AG04450 (cell line): ENCODE data around the gene LRRC37A3. TPM values are rescaled to one million over a fixed set of nuclear protein-coding genes. Genes with fewer than 3 reads are reported as not detected.
"Not testable (repeated sequence)": the region's sequence is repeated elsewhere in the genome, so short reads cannot be mapped to it uniquely, and the experiment has no call there.

ENCODE experiments used
- CTCF ChIA-PET: fragments of 300-600, 350-600 bp; formaldehyde crosslinking; extraction: SDS; loops from one replicate; lab custom pipeline; 2022; ENCODE audit warnings: antibody characterized with exemption, inconsistent platforms; lab: Charles Lee
- POLR2A ChIA-PET: fragments of 350-600 bp; formaldehyde crosslinking; extraction: SDS; loops from one replicate; lab custom pipeline; 2021; ENCODE audit warnings: antibody characterized with exemption, inconsistent platforms; lab: Yijun Ruan, JAX
- DNase-seq: peaks from one replicate; pipeline ENCODE4 v3.0.0-alpha.2; 2011; ENCODE audit warnings: low read depth, low spot score
- H3K27ac ChIP-seq: one replicate; pipeline ENCODE4 v1.5.1; 2012; ENCODE audit warnings: low read depth, low read length, control low read depth
- H3K27me3 ChIP-seq: one replicate; pipeline ENCODE4 v1.6.0; 2012; ENCODE audit warnings: low read length; ENCODE audit not compliant: control insufficient read depth, insufficient read depth
- H3K4me3 ChIP-seq: 2 replicates; pipeline ENCODE4 v1.5.1; 2011; ENCODE audit warnings: mild to moderate bottlenecking, low read depth, low read length, control low read depth
- H3K9me3 ChIP-seq: 2 replicates; pipeline ENCODE4 v1.5.1; 2012; ENCODE audit warnings: low read length; ENCODE audit not compliant: control insufficient read depth, insufficient read depth
- polyA plus RNA-seq: library from polyadenylated mRNA; depleted of rRNA; stranded (reverse); fragments of >200 nt; gene quantifications from 2 replicates; pipeline ENCODE4 v1.2.3, GENCODE V29; 2011
- TF ChIP-seq, protein P1 (sequence below): IDR thresholded peaks from 2 replicates; pipeline ENCODE4 v1.5.1; 2011; ENCODE audit warnings: low read depth, low read length, control low read depth, inconsistent platforms

LRRC37A3 gene
- polyA plus RNA-seq, 1 experiment = 3.5 TPM

DNA sequence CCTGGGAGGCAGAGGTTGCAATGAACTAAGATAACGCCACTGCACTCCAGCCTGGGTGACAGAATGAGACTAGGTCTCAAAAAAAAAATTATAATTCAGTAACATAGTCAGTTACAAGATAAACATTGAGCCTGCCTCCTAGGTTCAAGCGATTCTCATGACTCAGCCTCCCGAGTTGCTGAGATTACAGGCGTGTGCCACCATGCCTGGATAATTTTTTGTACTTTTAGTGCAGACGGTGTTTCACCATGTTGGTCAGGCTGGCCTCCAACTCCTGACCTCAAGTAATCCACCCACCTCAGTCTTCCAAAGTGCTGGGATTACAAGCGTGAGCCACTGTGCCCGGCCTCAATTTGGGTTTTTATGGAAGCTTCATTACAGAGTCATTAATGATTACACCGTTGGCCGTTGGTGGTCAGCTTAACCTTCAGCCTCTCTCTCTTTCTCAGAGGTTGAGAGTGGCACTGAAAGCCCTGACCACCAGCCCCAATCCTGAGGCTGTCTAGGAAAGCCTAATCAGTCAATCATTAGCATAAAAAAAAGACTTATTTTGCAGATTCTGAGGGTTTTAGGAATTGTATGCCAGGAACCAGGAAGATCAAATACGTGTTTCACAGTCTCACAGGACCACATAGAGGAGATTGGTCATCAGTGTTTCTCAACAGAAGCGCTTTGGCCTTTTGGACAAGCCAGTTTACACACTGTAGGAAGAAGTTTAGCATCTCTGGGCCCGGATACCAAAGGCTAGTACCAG, 1.3 kb upstream of the LRRC37A3 start:
- no peaks in the 10 kb centered on the region for H3K9me3 ChIP-seq
- H3K27me3 ChIP-seq = no peaks in the 10 kb centered on the region
- POLR2A ChIA-PET = interaction anchor here (0.7 to 0.9 kb wide), 2 partner anchors 39 to 216 kb away, joined by 3 to 4 read pairs; no protein-coding TSS in a partner anchor
- no peak overlapping the region for H3K27ac ChIP-seq
- CTCF ChIA-PET = no interaction called here
- H3K4me3 ChIP-seq = no peak overlapping the region; the same call in 1 of the 2 replicates
- DNase-seq = no peak
- TF ChIP-seq, protein P1, sequence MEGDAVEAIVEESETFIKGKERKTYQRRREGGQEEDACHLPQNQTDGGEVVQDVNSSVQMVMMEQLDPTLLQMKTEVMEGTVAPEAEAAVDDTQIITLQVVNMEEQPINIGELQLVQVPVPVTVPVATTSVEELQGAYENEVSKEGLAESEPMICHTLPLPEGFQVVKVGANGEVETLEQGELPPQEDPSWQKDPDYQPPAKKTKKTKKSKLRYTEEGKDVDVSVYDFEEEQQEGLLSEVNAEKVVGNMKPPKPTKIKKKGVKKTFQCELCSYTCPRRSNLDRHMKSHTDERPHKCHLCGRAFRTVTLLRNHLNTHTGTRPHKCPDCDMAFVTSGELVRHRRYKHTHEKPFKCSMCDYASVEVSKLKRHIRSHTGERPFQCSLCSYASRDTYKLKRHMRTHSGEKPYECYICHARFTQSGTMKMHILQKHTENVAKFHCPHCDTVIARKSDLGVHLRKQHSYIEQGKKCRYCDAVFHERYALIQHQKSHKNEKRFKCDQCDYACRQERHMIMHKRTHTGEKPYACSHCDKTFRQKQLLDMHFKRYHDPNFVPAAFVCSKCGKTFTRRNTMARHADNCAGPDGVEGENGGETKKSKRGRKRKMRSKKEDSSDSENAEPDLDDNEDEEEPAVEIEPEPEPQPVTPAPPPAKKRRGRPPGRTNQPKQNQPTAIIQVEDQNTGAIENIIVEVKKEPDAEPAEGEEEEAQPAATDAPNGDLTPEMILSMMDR = no peak

DNA sequence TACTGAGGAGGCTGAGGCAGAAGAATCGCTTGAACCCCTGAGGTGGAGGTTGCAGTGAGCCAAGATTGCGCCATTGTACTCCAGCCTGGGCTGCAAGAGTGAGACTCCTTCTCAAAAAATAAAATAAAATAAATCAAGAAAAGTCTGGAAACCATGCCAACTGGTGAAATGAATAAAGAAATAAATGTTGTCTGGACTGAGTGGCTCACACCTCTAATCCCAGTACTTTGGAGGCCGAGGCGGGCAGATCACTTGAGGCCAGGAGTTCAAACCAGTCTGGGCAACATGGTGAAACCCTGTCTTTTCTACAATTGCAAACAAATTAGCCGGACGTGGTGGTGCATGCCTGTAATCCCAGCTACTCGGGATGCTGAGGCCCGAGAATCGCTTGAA, 744 bp upstream of the LRRC37A3 start:
- TF ChIP-seq, protein P1 = no peak
- Histone ChIP-seq H3K27ac (no peak overlapping the region), H3K4me3 (peak overlapping the region; percentile 65), H3K9me3 (no peaks in the 10 kb centered on the region), H3K27me3 (no peaks in the 10 kb centered on the region)
- ChIA-PET CTCF (interaction anchor here (0.6 to 1.2 kb wide), 9 partner anchors 7 to 187 kb away, joined by 3 to 8 read pairs (median 4); no protein-coding TSS in a partner anchor), POLR2A (interaction anchor here (0.7 to 1.1 kb wide), 4 partner anchors 40 to 217 kb away, joined by 3 to 4 read pairs (median 4); no protein-coding TSS in a partner anchor)
- DNase-seq = no peak

DNA sequence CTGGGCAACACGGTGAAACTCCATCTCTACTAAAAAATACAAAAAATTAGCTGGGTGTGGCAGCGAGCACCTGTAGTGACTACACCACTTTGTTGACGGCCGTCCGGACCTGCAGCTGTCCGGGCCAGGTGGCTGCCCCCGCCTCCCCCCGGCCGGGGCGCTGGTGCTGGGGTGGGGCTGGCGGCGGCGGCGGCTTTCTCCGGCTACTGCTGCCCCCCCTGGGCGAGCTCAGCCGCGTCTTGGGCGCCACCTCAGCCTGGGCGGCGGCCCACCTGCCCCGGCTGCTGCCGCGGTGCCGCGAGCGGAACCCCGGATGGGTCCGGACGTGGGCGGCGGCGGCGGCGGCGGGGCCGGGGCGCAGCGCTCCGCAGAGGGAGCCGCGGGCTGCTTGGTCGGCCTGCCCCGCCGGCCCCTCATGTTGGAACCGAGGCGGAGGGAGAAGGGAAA, 413 bp downstream of the LRRC37A3 start:
- H3K27me3 ChIP-seq, DNase-seq, H3K9me3 ChIP-seq, H3K27ac ChIP-seq: not testable (repeated sequence)
- ChIA-PET POLR2A (interaction anchor here (1.1 kb wide), 1 partner anchor 43 kb away, joined by 4 read pairs; no protein-coding TSS in a partner anchor), CTCF (interaction anchor here (1.0 to 1.2 kb wide), 5 partner anchors 11 to 43 kb away, joined by 3 to 8 read pairs (median 4); no protein-coding TSS in a partner anchor)
- peak overlapping the region; percentile 65 for H3K4me3 ChIP-seq

DNA sequence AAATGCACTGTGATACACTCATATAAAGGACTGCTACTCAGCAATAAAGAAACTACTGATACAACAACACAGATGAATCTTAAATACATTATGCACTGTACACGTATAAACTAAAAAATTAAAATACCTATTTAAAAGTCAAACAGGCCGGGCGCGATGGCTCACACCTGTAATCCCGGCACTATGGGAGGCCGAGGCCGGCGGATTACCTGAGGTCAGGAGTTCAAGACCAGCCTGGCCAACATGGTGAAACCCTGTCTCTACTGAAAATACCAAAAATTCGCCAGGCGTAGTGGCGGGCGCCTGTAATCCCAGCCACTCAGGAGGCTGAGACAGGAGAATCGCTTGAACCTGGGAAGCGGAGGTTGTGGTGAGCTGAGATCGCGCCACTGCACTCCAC, 1.7 kb downstream of the LRRC37A3 start:
- H3K4me3 ChIP-seq, H3K9me3 ChIP-seq, DNase-seq, POLR2A ChIA-PET, CTCF ChIA-PET, H3K27ac ChIP-seq, H3K27me3 ChIP-seq: not testable (repeated sequence)

DNA sequence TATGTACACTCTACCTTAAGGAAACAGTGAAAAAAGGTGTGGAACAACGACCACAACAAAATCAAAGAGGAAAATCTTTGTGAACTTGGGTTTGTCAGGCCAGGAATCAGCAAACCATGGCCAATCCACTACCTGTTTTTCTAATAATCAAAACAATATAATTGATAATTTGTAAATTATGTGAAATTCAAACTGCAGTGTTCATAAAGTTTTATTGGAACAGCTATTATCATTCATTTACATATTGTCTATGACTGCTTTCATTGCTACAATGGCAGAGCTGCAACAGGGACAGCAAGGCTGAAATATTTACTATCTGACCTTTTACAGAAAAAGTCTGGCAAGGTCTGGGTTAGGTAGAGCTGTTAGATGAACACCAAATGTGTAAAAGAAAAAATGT, 4.0 kb downstream of the LRRC37A3 start:
- H3K4me3 ChIP-seq, DNase-seq, CTCF ChIA-PET, H3K27me3 ChIP-seq, POLR2A ChIA-PET, H3K9me3 ChIP-seq, H3K27ac ChIP-seq: not testable (repeated sequence)

DNA sequence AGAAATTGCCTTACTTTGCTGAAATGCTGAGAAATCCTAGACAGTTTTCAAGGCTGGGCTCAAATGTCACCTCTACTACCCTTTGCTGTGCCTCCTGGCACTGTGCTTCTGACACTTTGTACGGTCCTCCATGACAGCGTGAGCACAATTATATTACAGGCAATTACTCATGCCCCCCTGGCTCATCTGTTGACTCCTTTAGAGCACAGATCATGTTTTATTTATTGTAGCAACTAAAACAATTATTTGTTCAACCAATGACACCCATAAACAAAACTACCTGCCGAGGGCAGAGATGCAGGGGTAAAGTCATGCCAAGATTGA, 9.1 kb downstream of the LRRC37A3 start:
- H3K27me3 ChIP-seq, H3K9me3 ChIP-seq, DNase-seq, H3K4me3 ChIP-seq, H3K27ac ChIP-seq, POLR2A ChIA-PET, CTCF ChIA-PET: not testable (repeated sequence)

DNA sequence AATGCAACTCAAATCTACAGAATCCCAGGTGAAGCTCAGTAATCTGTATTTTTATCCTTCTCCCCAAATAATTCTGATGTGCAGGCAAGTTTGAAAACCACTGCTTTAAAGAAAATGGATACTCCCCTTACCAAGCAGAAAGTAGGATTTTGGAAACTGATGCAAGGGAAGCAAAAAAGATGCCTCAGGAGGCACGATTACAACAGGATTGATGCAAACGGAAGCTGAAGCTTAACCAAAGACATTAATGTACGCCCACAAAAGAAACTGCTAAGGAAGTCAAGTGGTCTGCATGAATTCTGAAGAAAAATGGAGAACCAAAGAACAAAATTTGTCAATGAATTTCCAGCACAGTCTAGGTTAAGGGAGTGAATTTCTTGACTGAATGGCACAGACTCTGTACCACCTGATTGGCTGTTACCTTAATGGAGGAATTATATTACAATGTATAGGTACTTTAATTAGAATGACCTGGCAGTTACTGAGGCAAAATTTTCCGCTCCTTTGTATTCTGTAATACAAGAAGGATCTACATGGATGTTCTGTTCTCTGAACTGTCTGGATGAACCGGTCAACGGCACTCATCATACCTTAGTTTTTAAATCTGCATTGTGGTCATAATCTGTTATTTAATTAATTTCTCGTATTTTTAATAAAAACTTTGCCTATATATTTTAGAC, 9.6 kb downstream of the LRRC37A3 start:
- H3K27me3 ChIP-seq, H3K27ac ChIP-seq, DNase-seq, POLR2A ChIA-PET, H3K9me3 ChIP-seq, CTCF ChIA-PET, H3K4me3 ChIP-seq: not testable (repeated sequence)

DNA sequence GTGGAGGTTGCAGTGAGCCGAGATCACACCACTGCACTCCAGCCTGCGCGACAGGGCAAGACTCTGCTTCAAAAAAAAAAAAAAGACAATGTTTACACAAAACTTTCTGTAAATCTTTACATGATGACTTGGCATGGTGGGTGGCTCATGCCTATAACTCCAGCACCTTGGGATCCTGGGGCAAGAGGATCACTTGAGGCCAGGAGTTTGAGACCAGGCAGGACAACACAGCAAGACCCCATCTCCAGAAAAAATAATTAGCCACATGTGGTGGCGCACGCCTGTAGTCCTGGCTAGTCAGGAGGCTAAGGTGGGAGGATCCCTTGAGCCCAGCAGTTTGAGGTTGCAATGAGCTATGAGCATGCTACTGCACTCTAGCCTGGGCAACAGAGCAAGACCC, 15.2 kb downstream of the LRRC37A3 start:
- H3K4me3 ChIP-seq, DNase-seq, H3K27ac ChIP-seq, H3K27me3 ChIP-seq, H3K9me3 ChIP-seq, CTCF ChIA-PET, POLR2A ChIA-PET: not testable (repeated sequence)

DNA sequence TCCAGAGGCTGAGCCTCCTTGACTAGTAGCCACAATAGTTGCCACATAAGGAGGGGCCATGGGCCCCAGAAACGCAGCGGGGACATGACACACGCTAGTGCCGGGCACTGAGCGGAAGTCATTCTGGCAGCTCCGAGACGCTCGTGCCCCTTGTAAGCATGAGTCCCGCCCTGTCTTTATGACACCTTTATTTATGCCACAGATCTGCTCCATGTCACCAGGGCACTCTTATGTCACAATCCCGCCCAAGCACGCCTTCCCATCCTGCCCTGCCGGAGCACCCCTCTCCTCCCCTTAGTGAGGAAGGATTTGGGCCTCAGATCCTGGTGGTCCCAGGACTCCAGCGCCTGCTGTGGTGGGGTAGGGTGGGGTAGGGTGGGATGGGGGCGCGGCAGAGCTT, 22.1 kb downstream of the LRRC37A3 start:
- H3K27ac ChIP-seq, H3K4me3 ChIP-seq, H3K27me3 ChIP-seq, DNase-seq, H3K9me3 ChIP-seq, CTCF ChIA-PET, POLR2A ChIA-PET: not testable (repeated sequence)

DNA sequence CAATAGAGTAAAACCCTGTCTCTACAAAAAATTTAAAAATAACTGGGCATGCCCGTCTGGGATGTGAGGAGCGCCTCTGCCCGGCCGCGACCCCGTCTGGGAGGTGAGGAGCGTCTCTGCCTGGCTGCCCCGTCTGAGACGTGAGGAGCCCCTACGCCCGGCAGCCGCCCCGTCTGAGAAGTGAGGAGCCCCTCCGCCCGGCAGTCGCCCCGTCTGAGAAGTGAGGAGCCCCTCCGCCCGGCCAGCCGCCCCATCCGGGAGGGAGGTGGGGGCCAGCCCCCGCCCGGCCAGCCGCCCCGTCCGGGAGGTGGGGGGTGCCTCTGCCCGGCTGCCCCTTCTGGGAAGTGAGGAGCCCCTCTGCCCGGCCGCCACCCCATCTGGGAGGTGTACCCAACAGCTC, 45.1 kb downstream of the LRRC37A3 start:
- H3K9me3 ChIP-seq, POLR2A ChIA-PET, H3K27me3 ChIP-seq, DNase-seq, H3K4me3 ChIP-seq, CTCF ChIA-PET, H3K27ac ChIP-seq: not testable (repeated sequence)
